GM19025 (cell line): ENCODE data around the gene LRRN2.
"Not testable (repeated sequence)": the region's sequence is repeated elsewhere in the genome, so short reads cannot be mapped to it uniquely, and the experiment has no call there.

Experiments used
- ATAC-seq: cut with Tn5 transposase; IDR thresholded peaks from one replicate; pipeline ENCODE4 v1.9.1; 2021; ENCODE audit warnings: mild to moderate bottlenecking, low read depth, moderate library complexity; ENCODE audit not compliant: unreplicated experiment

The LRRN2 gene

DNA sequence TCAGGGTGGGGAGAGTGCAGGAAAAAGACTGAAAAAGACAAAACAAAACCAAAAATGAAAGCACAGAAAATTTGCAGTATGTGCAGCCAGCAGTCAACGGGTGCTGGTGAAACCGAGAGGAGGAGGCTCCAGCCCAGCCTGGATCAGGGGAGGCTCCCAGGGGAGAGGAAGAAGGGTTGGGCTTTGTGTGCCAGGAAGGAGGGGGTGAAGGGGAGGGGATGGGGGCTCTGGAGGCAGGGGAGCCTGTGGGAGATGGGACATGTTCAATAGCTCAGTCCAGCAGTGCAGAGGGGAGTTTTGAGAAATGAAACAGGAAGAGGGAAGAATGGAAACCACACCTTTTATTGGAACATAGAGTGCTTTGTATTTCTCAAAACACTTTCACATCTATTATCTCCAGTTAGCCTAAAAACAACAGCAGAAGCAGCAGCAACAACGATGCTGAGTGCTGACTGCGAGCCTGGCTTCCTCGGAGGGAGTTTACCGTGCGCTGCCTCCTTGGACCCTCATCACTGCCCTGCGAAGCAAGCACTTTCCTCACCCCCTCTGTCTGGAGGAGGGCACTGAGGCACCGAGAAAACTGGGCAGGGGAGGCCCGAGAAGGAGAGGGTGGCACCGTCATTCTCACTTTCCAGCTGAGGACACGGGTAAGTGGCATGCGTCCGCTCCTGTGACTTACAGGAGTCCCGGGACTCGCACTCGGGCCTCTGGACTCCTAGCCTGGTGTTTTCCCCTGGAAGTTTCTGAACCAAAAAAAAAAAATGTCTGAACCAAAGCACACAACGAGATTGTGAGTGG, 106.5 kb downstream of the LRRN2 start:
- peak; percentile 73 for ATAC-seq

DNA sequence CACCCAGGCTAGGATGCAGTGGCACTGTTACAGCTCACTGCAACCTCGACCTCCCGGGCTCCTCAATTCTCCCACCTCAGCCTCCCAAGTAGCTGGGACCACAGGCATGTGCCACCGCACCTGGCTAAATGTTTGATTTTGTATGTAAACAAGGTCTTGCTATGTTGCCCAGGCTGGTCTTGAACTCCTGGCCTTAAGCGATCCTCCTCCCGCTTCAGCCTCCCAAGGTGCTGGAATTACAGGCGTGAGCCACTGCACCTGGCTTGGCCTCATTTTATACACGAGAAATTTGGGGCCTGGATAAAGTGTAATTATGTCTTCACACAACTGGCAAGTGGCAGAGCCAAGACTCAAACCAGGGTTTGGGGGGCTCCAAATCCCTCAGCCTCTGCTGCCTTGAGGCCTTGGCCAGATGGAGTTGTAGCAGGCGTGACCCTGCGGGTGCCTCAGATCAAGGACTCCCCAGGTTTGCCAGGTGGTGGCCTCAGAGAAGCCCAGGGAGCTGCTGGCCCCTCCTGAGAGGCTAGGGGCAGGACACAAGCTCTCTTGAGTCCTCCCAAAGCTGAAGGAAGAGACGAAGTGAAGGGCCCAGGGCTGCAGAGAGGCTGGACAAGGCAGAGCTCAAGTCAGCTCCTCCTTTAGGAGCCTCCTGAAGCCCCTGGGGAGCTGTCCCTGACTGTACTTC, 107.6 kb downstream of the LRRN2 start:
- no peak for ATAC-seq

DNA sequence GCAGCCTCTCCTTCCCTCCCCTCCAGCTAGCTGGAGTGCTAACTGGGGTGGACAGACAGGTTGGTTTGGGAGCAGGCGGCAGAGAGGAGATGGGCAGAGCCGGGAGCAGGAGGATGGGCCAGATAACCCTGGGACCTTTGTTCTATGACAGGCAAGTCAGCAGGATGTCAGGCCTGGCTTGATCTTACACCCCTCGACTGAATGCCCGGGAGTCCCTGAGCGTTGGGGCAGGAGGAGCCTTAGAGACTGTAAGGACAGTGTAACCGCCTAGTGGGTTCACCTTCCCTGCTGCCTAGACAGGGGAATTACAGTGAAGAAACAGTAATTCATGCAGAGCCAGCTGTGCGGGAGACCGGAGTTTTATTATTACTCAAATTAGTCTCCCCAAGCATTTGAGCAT, 109.1 kb downstream of the LRRN2 start:
- ATAC-seq: no peak

DNA sequence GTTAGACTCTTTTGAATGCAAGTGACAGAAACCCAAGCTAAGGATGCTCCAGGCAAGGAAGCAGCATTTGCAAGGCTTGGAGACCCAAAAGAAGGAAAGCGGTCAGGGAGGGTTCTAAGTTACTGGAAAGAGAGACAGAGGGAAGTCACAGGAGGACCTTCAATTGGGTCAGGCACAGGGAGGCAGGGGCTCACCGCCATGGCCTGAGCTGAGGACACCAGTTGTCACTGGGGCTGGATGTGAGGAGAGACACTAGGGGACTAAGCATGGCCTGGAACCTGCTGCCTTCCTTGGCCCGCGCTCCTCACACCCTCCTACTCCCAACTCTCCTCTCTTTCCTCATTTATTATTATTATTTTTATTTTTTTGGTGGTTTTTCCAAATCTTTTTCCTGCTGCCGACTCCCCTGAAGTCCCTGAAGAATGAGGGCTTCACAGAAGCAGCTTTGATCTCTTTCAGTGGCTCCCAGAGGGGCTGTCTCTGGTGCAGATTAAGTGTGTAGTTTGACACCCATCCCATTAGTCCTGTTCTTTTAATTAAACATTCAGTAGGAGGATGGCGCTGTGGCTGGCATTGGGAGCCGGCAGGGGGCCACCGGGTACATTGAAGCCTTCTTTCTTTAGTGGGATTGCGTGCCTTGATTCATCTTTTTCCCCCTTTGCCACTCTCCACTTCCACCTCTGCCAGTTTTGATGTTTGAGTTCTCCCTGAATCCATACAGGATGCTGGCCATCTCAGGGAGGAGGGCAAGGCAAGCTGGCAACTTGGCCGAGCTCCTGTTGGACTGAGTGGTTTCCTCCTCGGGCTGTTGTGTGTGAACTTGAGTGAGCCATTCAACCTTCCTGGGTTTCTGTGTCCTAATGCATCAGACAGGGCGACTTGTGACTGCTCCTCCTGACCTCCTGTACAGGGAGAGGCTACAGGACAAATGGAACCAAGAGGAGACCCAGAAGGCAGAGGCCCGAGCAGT, 110.0 kb downstream of the LRRN2 start:
- ATAC-seq: no peak

DNA sequence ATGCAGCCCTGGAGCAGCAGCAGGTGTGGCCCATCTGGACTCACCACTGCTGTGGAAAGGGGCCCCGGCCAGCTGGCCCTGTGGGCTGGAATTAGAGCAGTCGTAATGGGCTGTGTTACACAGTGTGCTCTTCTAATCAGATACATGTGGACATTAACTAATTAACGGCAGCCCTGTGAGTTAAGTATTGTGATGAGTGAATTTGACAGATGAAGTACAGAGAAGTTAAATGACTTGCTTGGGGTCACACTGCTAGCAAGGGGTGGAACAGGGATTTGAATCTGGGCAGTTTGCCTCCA, 110.7 kb downstream of the LRRN2 start:
- no peak for ATAC-seq

DNA sequence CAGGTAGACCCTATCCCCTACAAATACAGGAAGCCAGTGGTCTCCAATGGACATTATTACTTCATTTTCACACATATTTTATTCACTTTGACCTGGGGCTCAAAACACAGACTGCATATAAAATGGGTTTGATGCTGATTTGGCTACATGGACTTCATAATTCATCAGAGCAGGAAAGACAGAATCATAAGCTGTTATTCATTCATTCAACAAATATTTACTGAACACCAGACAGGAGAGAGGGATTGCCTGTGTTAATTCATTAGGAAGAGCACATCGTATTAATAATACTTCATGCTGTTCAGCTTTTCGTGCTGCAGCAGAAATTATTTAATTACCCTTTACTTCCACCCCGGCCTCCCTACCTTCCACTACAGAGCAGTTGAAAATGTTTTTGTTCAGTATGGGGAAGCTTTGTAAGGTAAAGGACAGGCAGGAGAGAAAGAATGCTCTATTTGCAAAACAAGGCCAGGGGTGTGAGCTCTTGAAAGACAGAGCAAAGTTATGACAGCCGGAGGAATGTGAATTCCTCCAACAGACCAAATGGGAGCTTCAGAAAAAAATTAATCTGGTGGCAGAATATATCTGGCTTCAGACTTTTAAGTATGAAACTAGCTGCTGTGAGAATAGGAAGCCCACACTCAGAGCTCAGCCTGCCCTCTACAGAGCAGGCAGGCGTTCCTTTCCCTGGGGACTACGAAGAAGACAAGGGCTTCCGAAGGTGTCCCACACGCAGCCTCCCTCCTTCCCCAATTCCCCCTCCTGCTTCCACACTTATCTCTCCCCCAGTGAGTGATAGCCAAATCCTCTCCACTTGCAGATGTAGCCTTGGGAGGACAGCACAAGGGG, 111.3 kb downstream of the LRRN2 start:
- ATAC-seq: no peak

DNA sequence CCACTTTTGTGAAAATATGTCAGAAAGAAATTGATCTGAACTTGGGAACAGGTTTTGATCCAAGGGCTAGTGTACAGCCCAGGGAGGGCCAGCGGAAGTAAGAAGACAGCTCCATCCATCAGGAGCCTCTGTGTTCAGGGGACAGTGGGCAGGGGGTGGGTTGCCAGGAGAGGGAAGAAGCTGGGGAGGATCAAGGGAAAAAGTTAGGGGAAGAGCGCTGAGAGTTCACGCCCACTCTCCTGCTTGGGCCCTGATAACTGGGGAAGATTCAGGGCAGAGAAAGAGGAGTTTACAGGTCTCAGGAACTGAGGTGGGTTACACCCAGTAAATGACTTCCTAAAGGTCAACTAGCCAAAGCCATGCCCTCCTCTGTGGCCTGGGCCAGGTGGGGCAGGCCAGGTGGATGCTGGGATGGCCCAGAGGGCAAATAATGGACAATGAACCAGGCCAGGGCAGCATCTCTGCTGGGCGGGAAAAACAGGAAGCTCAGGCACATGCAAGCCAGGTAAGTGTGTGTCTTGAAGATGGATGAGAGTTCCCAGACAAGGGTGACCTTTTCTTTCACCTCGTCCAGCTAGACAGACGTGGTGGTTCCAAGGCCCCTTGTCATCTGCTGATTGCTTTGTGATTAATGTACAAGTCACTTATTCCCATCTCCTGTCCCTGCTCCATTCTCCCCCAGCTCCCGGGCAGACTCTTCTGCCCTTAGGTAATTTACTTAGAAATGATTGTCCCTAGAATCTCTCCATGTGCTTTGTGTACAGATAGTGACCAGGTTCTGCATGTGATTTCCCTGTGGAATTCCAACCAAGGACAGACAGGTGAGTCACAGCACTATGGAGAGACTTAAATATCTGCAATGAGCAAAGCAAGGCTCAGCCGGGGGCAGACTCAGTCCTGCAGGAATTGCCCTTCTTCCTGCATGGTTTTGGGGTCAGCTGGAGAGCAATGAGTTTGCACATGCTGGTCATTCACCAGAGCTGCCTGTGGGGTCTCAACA, 112.3 kb downstream of the LRRN2 start:
- ATAC-seq: no peak

DNA sequence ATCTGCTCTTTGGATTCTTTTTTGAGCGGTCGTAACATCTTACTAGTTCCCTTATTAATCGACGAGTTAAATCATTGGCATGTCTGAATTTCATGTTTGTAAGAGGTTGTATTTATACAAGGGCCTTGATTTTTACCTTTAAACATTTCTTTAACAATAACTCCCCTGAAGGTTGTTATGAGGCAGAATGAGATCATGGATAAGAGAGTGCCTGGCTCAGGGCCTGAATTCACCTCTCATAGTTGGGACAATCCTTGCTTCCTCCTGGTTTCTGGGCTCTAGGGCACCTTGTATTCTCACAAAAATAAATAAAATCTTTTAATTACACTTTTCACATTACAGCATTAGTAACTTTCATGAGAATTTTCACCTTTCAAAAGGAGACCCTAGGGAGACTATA, 113.9 kb downstream of the LRRN2 start:
- no peak for ATAC-seq

DNA sequence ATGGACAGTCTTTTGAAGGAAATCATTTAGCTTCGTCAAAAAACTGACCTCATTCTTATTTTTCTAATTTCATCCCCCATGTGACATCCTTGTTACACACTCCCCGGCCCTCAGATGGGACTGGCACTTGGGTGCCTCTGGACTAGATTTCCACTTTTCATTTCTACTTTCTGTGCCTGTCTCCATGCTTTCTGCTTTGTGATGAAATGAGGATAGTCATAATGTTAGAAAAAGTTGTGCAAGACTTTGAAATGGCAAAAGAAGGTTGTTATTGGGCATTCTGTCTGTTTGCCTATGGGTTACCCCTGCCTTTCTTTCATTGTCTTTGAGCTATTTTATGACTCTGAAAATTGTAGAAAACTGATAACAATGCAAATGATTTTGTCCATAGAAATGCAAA, 114.4 kb downstream of the LRRN2 start:
- ATAC-seq: no peak

DNA sequence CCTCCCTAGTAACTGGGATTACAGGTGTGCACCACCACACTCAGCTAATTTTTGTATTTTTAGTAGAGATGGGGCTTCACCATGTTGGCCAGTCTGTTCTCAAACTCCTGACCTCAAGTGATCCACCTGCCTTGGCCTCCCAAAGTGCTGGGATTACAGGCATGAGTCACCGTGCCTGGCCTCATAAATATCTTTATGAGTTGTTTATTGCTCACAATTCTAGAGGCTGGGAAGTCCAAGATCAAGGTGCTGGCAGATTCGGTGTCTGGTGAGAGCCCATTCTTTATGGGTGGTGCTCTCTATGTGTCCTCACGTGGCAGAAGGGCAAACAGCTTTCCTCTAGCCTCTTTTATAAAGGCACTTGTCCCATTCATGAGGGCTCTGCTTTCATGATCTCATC, 115.5 kb downstream of the LRRN2 start:
- ATAC-seq: not testable (repeated sequence)

DNA sequence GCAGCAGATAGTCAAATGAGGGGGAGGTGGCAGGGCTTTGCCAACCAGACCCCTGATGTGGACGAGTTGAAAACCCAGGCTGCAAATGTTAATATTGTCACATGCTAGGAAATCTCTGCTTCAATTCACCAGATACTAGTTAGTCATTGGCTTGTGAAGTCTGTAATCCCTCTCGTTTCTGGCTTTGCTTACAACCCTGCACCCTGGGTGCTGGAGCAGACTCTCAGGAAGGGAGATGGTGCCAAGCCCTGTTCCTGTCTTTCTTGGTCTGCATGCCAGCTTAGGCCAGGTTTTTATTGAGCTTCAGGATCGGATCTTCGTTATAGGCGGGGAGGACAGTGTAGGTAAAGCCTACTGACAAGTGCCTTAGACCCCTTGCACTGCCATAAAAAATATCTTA, 116.1 kb downstream of the LRRN2 start:
- no peak for ATAC-seq

DNA sequence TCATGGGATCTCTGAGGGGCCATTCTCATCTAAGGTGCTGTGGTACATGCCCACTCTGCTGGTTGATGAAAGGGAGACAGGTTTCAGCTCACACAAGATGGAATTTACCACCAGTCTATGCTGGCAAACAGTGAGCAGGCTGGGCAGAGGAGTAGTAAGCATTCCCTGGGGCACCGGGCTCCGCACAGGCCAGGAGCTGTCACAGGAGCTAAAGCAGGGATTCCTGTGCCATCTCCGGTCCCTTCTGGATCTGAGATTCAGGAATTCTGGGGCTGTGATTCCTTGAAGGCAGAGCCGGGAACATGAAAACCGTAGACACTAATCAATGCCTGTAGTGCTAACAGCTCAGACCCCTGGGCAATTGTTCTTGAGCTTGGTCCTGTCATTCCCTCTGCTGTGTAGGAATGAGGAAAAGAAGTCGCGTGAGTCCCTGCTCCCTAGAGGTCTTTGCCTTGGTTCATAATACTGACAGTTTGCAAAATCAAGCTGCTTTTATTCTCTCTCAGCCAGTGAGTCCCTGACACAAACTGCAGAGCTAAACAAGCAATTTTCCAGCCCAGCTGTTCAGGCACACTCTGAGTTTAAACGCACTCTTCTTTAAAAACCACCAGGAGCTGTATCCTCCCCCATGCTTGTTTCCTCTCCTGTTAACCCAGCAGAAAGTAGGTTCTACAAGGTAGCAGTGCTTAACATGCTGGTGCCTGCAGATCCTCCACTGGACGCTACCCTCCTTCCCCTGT, 116.8 kb downstream of the LRRN2 start:
- no peak for ATAC-seq
